ENCODE results near the gene SPARC. TPM values are rescaled to one million over a fixed set of nuclear protein-coding genes. Genes with fewer than 3 reads are reported as not detected.

SPARC gene
- total and polyA plus RNA-seq, 2 donors = 152 to 183 TPM

- no peak overlapping the region for H3K27ac ChIP-seq (ENCODE audit: low read depth in 1 of 2, low read length in 1 of 2)
These were observed 25.9 kb downstream of the SPARC start for GRCh38 chr5:151660616-151661495.

DNA sequence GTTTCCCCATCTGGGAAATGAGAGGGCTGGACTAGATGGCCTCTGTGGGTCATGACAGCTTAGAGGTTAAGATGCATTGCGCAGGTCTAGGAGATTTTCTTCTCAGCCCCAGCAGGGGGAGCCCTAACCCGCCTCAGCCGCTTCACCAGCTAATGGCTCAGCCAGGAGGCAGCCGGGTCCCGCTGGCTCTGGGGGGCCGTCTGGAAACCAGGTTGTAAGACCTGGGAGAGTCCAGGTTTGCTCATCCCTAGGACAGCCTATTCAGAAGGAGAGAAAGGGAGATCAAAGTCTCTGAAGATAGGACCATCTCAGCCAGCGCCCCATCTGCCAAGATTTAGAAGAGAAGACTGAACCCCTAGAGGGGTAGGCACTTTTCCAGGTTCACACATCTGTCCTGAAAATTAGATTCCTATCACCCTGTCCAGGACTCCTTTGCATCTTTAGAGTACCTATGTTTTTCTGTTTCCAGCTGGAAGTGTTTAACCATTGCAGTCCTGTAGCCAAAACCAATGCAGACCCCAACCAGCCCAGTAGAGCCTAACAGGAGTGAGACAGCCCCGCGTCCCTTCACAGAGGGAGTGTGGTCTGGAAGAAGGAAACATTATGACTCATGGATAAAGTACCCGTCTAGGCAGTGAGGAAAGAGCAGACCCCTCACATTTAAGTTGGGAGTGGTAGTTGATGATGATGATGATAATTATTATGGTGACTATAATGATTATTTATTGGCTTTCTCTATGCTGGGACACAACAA lies 27.5 kb downstream of the SPARC start:
- 39% methylated on average over 10 of the region's 10 CpGs for WGBS
- Histone ChIP-seq H3K27me3 (ENCODE audit: control insufficient read depth in 2 of 2, insufficient read depth in 1 of 2, low read length in 1 of 2) (no peaks in the 10 kb centered on the region), H3K36me3 (ENCODE audit: control insufficient read depth in 2 of 2, insufficient read depth in 2 of 2, low read length in 1 of 2) (no peaks in the 10 kb centered on the region), H3K9me3 (ENCODE audit: control insufficient read depth in 2 of 2, insufficient read depth in 1 of 2, low read length in 1 of 2) (no peaks in the 10 kb centered on the region), H3K27ac (ENCODE audit: low read depth in 1 of 2, low read length in 1 of 2) (no peak overlapping the region), H3K4me1 (ENCODE audit: control insufficient read depth in 2 of 2, insufficient read depth in 2 of 2, low read length in 2 of 2) (peaks cover 0 to 3% of the 10 kb centered on the region in 2 donors), H3K4me3 (ENCODE audit: low read length in 2 of 2) (no peak overlapping the region)
- DNase-seq (ENCODE audit: low read depth in 6 of 9, low spot score in 9 of 9) = peak; percentile 24 to 79 (median 60)

More at GRCh38 chr5:151660616-151661495, 25.9 kb downstream of the SPARC start:
- Histone ChIP-seq H3K36me3 (ENCODE audit: control insufficient read depth in 2 of 2, insufficient read depth in 2 of 2, low read length in 1 of 2) (no peaks in the 10 kb centered on the region), H3K4me1 (ENCODE audit: control insufficient read depth in 2 of 2, insufficient read depth in 2 of 2, low read length in 2 of 2) (peaks cover 0 to 3% of the 10 kb centered on the region in 2 donors), H3K4me3 (ENCODE audit: low read length in 2 of 2) (no peak overlapping the region), H3K9me3 (ENCODE audit: control insufficient read depth in 2 of 2, insufficient read depth in 1 of 2, low read length in 1 of 2) (no peaks in the 10 kb centered on the region), H3K27me3 (ENCODE audit: control insufficient read depth in 2 of 2, insufficient read depth in 1 of 2, low read length in 1 of 2) (no peaks in the 10 kb centered on the region)
- 95% methylated on average over 12 of the region's 12 CpGs for WGBS
- no peak for DNase-seq (ENCODE audit: low read depth in 6 of 9, low spot score in 9 of 9)

GRCh38 chr5:151657114-151657513 lies 29.6 kb downstream of the SPARC start:
- Histone ChIP-seq H3K4me3 (ENCODE audit: low read length in 2 of 2) (no peak overlapping the region), H3K36me3 (ENCODE audit: control insufficient read depth in 2 of 2, insufficient read depth in 2 of 2, low read length in 1 of 2) (no peaks in the 10 kb centered on the region), H3K27ac (ENCODE audit: low read depth in 1 of 2, low read length in 1 of 2) (no peak overlapping the region), H3K9me3 (ENCODE audit: control insufficient read depth in 2 of 2, insufficient read depth in 1 of 2, low read length in 1 of 2) (no peaks in the 10 kb centered on the region), H3K27me3 (ENCODE audit: control insufficient read depth in 2 of 2, insufficient read depth in 1 of 2, low read length in 1 of 2) (no peaks in the 10 kb centered on the region), H3K4me1 (ENCODE audit: control insufficient read depth in 2 of 2, insufficient read depth in 2 of 2, low read length in 2 of 2) (no peaks in the 10 kb centered on the region)
- WGBS = 92% methylated on average over 1 of the region's 1 CpG
- no peak for DNase-seq (ENCODE audit: low read depth in 6 of 9, low spot score in 9 of 9)

DNA sequence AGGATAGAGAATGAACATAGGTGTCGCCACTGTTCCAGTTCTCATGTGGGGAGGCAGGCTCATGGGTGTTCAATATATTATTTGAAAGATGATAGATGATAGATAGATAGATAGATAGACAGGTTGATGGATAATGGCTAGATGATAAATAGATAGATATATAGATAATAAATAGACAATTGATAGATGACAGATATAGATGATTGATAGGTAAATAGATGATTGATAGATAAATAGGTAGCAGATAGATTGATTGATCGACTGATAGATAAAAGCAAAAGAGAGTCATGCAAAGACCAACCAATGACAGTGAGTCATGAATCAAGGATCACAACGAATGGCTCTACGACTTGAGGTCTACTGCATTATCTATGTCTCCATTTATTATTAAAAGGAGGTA lies 30.4 kb downstream of the SPARC start:
- Histone ChIP-seq H3K4me1 (ENCODE audit: control insufficient read depth in 2 of 2, insufficient read depth in 2 of 2, low read length in 2 of 2) (no peaks in the 10 kb centered on the region), H3K36me3 (ENCODE audit: control insufficient read depth in 2 of 2, insufficient read depth in 2 of 2, low read length in 1 of 2) (no peaks in the 10 kb centered on the region), H3K27ac (ENCODE audit: low read depth in 1 of 2, low read length in 1 of 2) (no peak overlapping the region), H3K4me3 (ENCODE audit: low read length in 2 of 2) (no peak overlapping the region), H3K9me3 (ENCODE audit: control insufficient read depth in 2 of 2, insufficient read depth in 1 of 2, low read length in 1 of 2) (no peaks in the 10 kb centered on the region), H3K27me3 (ENCODE audit: control insufficient read depth in 2 of 2, insufficient read depth in 1 of 2, low read length in 1 of 2) (no peaks in the 10 kb centered on the region)
- DNase-seq (ENCODE audit: low read depth in 6 of 9, low spot score in 9 of 9) = no peak
- WGBS = 98% methylated on average over 4 of the region's 4 CpGs

DNA sequence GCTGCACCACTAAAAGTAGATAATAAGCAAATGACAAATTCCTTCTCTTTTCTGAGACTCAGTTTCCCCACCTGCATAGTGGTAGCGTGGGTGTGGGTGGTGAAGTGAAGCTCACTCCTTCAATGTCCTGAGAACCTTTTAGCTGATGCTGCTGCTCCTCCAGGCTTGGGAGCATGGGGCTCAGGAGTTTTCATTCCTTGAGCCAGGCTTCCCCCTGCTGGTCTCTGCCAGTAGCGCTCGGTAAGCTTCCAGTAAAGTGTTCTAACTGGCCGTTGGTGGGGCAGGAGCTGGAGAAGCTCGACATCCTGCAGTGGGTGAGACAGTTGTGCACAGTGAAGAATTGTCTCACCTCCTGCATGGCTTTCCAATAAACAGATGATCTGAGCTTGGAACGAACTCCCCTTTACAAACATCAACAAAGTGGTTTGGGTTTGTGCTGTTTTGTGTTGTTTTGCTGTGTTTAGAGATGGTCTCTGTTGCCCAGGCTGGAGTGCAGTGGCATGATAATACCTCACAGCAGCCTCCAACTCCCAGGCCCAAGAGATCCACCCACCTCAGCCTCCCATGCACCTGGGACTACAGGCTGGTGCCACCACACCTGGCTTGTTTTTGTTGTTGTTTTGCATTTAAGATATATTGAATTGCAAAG lies 34.6 kb downstream of the SPARC start:
- Histone ChIP-seq H3K9me3 (ENCODE audit: control insufficient read depth in 2 of 2, insufficient read depth in 1 of 2, low read length in 1 of 2) (no peaks in the 10 kb centered on the region), H3K4me3 (ENCODE audit: low read length in 2 of 2) (no peak overlapping the region), H3K4me1 (ENCODE audit: control insufficient read depth in 2 of 2, insufficient read depth in 2 of 2, low read length in 2 of 2) (no peaks in the 10 kb centered on the region), H3K36me3 (ENCODE audit: control insufficient read depth in 2 of 2, insufficient read depth in 2 of 2, low read length in 1 of 2) (no peaks in the 10 kb centered on the region), H3K27ac (ENCODE audit: low read depth in 1 of 2, low read length in 1 of 2) (no peak overlapping the region), H3K27me3 (ENCODE audit: control insufficient read depth in 2 of 2, insufficient read depth in 1 of 2, low read length in 1 of 2) (no peaks in the 10 kb centered on the region)
- 3% methylated on average over 6 of the region's 6 CpGs for WGBS
- DNase-seq (ENCODE audit: low read depth in 6 of 9, low spot score in 9 of 9) = peak; percentile 36 to 80 (median 61)

GRCh38 chr5:151648988-151649387 lies 37.7 kb downstream of the SPARC start:
- DNase-seq (ENCODE audit: low read depth in 6 of 9, low spot score in 9 of 9) = no peak
- H3K27ac ChIP-seq (ENCODE audit: low read depth in 1 of 2, low read length in 1 of 2) = no peak overlapping the region
- no peaks in the 10 kb centered on the region for H3K4me1 ChIP-seq (ENCODE audit: control insufficient read depth in 2 of 2, insufficient read depth in 2 of 2, low read length in 2 of 2)

GRCh38 chr5:151648089-151648488 lies 38.6 kb downstream of the SPARC start:
- 96% methylated on average over 2 of the region's 2 CpGs for WGBS
- Histone ChIP-seq H3K4me3 (ENCODE audit: low read length in 2 of 2) (no peak overlapping the region), H3K27ac (ENCODE audit: low read depth in 1 of 2, low read length in 1 of 2) (no peak overlapping the region), H3K4me1 (ENCODE audit: control insufficient read depth in 2 of 2, insufficient read depth in 2 of 2, low read length in 2 of 2) (no peaks in the 10 kb centered on the region), H3K9me3 (ENCODE audit: control insufficient read depth in 2 of 2, insufficient read depth in 1 of 2, low read length in 1 of 2) (no peaks in the 10 kb centered on the region), H3K27me3 (ENCODE audit: control insufficient read depth in 2 of 2, insufficient read depth in 1 of 2, low read length in 1 of 2) (no peaks in the 10 kb centered on the region), H3K36me3 (ENCODE audit: control insufficient read depth in 2 of 2, insufficient read depth in 2 of 2, low read length in 1 of 2) (no peaks in the 10 kb centered on the region)
- DNase-seq (ENCODE audit: low read depth in 6 of 9, low spot score in 9 of 9) = no peak

More at GRCh38 chr5:151648988-151649387, 37.7 kb downstream of the SPARC start:
- Histone ChIP-seq H3K27me3 (ENCODE audit: control insufficient read depth in 2 of 2, insufficient read depth in 1 of 2, low read length in 1 of 2) (no peaks in the 10 kb centered on the region), H3K9me3 (ENCODE audit: control insufficient read depth in 2 of 2, insufficient read depth in 1 of 2, low read length in 1 of 2) (no peaks in the 10 kb centered on the region), H3K4me3 (ENCODE audit: low read length in 2 of 2) (no peak overlapping the region), H3K36me3 (ENCODE audit: control insufficient read depth in 2 of 2, insufficient read depth in 2 of 2, low read length in 1 of 2) (no peaks in the 10 kb centered on the region)
- WGBS = 96% methylated on average over 7 of the region's 7 CpGs

DNA sequence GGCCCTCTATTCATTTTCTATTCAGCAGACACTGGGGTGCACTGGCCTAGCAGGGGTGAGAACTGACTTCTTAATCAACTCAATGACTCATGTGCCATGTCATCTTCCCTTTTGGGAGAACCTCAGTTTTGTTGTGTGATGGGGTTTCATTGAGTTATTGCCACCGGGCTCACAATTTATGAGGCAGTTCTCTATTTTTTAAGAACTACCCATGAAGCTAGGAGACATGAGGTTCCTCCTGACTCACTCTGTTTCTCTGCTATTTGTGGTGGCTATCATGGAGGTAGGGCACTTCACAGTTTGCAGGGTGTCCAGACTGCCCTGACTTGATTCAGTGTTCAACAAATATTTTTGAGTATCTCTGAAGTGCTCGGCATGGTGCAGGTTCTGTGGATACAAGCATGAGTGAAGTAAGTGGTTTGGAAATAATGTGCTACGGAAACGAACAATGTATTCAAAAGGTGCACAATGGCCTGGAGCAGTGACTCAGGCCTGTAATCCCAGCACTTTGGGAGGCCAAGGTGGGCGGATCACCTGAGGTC lies 39.3 kb downstream of the SPARC start:
- whole genome bisulfite sequencing = 95% methylated on average over 5 of the region's 5 CpGs
- Histone ChIP-seq H3K27ac (ENCODE audit: low read depth in 1 of 2, low read length in 1 of 2) (no peak overlapping the region), H3K27me3 (ENCODE audit: control insufficient read depth in 2 of 2, insufficient read depth in 1 of 2, low read length in 1 of 2) (no peaks in the 10 kb centered on the region), H3K4me1 (ENCODE audit: control insufficient read depth in 2 of 2, insufficient read depth in 2 of 2, low read length in 2 of 2) (no peaks in the 10 kb centered on the region), H3K4me3 (ENCODE audit: low read length in 2 of 2) (no peak overlapping the region), H3K36me3 (ENCODE audit: control insufficient read depth in 2 of 2, insufficient read depth in 2 of 2, low read length in 1 of 2) (no peaks in the 10 kb centered on the region), H3K9me3 (ENCODE audit: control insufficient read depth in 2 of 2, insufficient read depth in 1 of 2, low read length in 1 of 2) (no peaks in the 10 kb centered on the region)
- DNase-seq (ENCODE audit: low read depth in 6 of 9, low spot score in 9 of 9) = no peak

All from thymus (tissue), 11 donors.